HL-60/S4 (cell line): ENCODE results near the gene VPS8.

ENCODE experiments used
- in situ Hi-C: fragments of 300-500 bp; cut with MboI; formaldehyde crosslinking; loops from 2 replicates; pipeline ENCODE4 v1.14.3; 2022; ENCODE audit warnings: low sequenced_read_pairs

Gene VPS8

DNA sequence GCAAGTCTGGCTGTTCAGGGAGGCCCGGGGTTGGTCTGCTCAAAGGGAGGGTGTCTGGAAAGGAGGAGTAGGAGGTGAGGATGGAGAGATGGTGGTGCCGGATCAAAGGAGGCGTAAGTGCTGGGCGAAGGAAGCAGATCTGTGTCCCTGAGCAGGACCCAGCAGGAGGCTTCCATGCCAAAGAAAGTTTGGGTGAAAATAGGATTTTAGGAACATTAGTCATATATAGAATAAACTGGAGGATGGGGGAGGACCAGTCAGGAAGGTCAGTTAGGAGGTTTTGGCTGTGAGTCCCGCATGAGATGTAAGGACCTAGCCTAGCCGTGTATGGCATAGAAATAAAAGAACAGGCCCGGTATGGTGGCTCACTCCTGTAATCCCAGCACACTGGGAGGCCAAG is 28.6 kb upstream of the VPS8 start:
- in situ Hi-C loops = loop anchor here (25.0 kb wide), 1 partner anchor 421 kb away; the partner anchor contains the start of genes CLCN2 and POLR2H

DNA sequence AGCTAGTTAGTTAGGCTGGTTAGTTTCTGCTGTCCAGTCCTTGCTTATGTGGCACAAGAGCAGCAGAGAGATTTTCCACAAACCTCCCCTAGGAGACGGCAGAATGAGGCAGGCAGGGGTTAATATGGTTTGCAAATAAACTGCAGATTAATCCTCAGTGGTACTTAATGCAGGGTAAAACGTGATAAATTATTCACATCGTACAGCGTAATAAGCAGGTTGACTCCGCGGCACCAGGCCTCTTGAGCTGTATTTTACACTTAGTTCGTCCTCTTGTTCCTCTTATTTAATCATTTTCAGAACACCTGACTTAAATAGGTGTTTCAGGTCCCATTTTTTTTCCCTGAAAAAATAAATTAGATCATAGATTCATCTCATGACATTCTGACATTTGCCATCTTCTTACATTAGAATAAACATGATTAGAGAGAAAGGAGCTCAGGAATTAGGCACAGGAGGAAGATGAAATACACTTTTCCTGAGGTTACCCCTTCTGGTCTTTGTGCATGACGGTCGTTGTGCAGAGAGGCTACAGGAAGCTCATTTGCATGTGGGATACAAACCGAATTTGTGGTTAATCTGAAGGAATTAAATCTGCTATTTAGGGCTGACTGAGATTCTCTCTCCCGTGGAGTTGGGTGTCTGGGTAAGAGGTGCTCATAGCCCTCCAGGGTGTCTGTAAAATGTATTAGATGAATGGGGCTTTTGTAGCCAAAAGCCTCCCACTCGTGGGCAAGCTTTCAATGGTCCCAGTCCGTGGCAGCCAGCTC is 27.1 kb upstream of the VPS8 start:
- in situ Hi-C loops = loop anchor here (25.0 kb wide), 1 partner anchor 423 kb away; the partner anchor contains the start of genes CLCN2 and POLR2H

DNA sequence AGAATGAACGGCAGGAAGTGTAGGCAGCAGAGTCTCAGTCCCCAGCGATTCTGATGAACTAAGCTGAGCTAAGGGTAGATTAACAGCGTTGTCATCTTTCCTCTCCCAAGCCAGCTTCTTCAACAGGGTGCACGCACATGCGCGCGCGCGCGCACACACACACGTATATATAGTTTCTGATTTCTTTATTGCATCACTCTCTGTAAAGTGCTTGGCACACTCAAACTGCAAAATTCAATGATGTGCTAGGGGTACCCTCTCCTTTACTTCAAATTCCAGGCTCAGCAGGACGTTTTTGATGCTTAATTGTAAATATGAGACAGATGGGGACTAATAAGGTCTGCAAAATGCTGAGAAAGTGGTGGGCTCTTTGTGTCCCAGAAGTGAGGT is 26.1 kb upstream of the VPS8 start:
- in situ Hi-C loops = loop anchor here (25.0 kb wide), 1 partner anchor 424 kb away; the partner anchor contains the start of genes CLCN2 and POLR2H

DNA sequence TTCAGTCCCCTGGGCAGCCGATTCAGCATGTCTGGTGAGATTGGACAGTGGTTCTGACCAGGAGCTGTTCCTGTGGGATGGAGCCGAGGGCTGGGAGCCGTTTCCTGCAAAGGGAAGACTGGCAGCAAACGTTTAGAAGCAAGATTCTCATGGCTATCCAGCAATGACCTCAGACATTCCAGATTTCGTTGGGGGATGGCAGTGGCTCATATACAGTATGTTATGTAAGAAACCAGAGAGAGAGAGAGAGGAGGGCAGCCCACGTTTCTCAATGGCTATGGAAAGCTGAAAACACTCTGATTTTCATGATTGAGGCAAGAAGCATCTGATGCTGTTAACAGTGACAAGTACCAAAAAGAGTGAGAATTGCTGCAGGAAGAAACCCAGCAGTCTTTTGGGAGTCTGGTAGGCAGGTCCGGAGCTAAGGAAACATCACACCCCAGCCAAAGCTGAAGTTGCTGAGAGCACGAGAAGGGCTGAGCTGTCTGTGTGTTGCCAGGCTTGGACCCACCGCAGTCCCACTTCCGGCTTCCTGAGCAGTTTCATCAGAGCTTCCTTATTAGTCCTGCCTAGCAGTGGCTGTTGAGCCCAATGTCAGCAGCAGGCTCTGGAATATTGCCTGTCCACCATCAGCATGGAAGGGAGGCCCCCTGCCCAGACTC is 25.6 kb upstream of the VPS8 start:
- in situ Hi-C loops = loop anchor here (25.0 kb wide), 1 partner anchor 424 kb away; the partner anchor contains the start of genes CLCN2 and POLR2H

DNA sequence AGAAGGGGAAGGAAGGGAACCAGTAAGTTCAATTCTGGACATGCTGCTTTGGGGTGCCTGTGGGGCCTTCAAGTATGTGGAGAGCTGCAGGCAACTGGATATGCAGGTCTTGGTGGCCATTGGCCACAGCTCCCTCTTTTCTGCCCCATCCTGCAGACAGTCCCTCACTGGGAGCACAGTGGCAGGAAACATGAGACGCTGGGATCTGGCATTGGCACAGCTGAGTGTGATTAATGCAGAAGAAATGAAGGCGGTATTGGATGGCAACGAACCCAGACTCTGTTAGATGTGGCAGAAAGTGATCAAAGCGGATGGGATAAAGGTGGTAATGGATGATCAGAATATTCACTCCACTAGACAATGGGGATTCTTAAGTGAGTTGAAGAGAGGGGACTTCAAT is 23.2 kb upstream of the VPS8 start:
- in situ Hi-C loops = loop anchor here (25.0 kb wide), 1 partner anchor 426 kb away; the partner anchor contains the start of genes CLCN2 and POLR2H

DNA sequence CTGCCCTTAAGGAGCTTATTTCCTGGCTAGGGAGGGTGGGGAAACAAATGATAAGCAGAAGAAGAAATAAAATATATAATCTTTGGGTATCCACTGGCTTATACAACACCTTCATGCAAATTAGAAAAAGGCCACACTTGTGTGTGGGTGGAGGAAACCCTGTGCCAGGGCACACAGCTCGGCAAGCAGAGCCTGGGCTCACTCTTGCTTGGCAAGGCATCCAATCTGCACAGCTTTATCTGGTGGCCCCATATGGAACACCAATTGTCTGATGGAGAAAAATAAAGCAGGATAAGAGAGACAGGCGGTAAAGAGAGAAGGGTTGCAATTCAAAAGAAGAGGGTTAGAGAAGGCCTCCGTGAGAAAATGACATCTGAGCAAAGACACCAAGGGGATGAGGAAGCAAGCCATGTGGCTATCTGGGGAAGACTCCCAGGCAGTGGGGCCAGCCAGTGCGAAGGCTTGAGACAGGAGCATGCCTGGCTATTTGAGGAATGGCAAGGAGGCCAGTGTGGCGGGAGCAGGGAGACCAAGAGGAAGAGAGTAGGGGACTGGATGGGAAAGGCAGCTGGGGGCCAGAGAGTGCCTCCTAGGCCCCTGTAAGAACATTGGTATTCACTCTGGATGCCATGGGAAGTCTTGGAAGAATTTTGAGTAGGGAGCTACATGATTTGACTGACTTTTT is 22.5 kb upstream of the VPS8 start:
- in situ Hi-C loops = loop anchor here (25.0 kb wide), 1 partner anchor 427 kb away; the partner anchor contains the start of genes CLCN2 and POLR2H

DNA sequence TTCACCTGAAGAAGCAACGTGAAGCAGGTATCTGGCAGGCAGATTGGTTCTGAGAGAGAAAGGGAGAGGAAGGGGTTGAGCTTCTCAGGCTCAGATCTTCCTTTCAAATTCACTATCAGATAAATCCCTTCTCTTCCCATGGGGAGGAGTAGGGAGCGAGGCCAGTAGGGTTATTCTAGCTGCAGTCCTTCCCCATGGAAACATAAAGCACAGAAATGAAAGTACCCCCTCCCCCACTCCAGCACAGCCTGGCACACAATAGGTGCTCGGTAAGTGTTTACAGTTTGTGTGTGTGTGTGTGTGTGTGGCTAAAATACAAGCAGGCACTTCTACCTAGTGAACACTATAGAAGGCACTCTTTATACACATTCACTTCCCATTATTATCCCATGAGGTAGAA is 20.8 kb upstream of the VPS8 start:
- in situ Hi-C loops = loop anchor here (25.0 kb wide), 1 partner anchor 429 kb away; the partner anchor contains the start of genes CLCN2 and POLR2H

DNA sequence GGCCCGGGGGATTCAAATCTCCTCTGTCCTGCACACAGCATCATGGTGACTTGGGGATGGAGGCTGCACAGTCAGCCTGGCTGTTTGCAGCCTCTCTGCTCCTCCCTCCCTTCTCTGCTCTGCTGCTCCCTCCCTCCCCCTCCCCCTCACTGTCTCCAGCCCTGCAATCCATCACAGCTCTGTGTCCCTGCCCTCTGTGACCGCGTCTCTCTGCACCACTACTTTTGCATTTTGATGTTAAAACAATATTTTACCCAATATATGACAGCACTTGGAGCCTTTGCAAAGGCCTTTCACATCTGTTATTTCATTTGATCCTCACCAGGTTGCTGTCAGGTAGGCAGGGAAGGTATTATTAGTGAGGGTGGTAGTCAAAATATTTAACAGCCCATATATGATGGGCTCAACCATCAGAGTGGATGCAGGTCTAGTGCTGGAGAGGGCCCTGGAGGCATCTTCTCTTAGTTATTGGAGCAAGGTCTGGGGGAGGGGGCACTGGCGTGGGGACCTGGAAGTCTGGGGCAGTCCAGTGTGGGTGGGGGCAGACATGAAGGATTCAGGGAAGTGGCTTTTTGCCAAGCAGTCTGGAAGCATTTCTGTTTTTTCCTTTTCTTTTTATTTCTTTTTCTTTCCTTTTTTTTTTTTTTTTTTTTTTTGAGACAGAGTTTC is 16.3 kb upstream of the VPS8 start:
- in situ Hi-C loops = loop anchor here (25.0 kb wide), 1 partner anchor 433 kb away; the partner anchor contains the start of genes CLCN2 and POLR2H

DNA sequence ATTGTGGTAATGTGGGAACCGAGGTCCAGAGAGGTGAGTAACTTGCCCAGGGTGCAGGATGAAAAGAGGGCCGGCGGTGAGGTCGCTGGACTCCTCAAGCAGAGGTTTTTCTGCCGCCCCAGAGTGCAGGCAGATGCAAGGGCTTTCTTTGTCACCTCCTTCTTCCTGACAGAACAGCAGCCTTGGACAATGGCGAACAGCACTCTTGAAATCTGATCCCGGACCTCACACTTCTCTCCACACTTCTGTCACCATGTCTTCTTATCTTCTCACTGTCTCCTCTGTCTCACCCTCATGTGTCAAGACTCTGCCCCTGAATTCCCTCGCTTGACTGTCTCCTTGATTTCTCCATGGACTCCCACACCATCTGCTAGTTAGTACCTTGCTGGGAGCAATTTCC is 15.4 kb upstream of the VPS8 start:
- in situ Hi-C loops = loop anchor here (25.0 kb wide), 1 partner anchor 434 kb away; the partner anchor contains the start of genes CLCN2 and POLR2H

DNA sequence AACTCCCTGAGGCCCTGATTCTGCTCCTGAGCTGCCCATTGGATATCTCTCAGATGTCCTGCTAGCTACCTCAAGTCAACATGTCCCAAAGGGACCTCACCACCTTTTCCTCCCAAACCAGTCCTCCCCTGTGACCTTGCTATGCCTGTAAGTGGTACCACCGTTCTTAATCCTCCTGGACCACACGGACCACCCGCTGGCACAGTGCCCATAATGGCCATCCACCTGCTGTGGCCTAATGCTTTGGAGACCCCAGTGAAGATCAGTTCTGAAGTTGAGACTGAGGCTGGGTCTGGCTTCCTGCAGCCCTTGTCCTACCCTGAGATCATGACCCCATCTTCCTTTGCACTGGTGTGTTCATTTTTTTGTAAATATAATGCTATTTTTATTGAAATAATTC is 15.0 kb upstream of the VPS8 start:
- in situ Hi-C loops = loop anchor here (25.0 kb wide), 1 partner anchor 435 kb away; the partner anchor contains the start of genes CLCN2 and POLR2H

DNA sequence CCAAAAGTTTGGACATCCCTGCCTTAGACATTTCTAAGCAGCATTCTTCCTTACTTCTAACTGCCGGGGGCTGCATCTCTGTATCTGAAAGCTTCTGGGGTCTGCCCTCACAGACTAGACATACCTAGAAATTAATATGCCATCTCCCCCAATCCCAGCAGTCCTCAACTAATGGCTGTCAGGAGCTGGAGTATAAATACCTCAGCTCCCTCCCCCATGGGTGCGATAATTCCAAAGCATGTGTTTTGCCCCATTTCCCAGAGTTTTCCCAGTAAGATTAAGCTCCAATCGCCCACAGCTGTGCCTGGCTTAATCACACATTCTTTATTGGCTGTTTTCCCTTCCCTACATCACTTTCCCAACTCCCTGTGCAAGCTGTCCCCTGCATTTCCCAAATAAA is 13.8 kb upstream of the VPS8 start:
- in situ Hi-C loops = loop anchor here (25.0 kb wide), 1 partner anchor 436 kb away; the partner anchor contains the start of genes CLCN2 and POLR2H

DNA sequence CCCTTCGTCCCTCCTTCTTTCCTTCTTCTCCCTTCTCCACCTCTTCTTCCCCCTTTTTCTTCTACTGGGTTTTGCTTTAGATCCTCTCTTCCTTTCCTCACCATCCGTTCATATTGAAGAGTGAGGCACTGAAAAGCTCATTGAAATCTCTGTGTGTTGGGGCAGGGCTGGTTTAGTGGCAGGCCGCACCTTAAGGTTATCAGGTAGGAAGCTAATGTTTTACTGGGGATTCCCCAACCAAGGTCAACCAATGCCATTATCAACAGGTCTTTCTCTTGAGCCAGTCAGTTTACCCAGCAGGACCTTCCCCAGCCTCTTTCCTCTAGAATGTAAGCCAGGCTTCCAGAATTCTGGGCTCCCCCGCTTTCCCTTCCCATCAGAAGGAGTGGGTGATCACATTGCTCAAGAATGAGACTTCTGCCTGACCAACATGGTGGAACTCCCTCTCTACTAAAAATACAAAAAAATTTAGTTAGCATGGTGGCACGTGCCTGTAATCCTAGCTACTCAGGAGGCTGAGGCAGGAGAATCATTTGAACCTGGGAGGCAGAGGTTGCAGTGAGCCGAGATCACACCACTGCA is 11.5 kb upstream of the VPS8 start:
- in situ Hi-C loops = no loop called here

DNA sequence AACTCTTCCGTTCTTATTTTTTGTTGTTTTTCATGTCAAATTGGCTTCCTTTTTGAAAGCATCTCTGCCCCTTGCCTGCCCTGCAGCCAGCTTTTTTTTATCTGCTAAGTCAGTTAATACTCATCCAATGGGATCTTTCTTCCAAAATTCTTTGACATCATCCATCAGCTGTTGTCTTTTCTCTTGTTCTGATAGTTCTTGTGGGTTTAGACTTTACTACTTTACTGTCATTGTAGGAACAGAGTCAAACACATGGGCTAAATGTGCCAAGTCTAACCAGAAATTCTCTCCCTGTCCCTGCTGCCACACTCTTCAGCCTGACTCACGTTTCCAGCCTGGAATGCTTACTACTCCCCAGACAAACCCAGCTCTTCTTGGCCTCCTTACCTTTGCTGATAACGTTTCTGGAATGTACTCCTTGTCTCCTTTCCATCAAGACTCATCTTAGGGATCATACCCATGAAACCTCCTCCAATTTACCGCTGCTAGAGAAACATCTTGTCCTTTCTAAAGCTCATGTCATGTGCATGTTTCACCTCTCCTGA is 10.7 kb upstream of the VPS8 start:
- in situ Hi-C loops = no loop called here

DNA sequence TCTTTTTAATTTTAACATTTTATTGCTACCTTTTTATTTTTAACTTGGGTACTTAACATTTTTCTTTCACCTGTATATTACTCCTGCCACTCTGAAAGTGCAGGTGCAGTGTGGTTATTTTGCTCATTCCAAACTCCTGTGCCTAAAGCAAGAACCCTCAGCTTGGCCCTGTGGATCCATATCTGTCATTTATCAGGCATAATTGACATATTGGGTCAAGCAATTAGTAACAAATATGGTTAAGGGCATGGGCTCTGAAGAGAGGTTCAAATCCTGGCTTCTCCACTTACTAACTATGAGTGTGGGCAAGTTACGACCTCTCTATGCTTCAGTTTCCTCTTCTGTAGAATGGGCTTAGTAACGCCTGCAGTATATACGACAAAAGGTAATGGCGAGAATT is 9.8 kb upstream of the VPS8 start:
- in situ Hi-C loops = no loop called here

DNA sequence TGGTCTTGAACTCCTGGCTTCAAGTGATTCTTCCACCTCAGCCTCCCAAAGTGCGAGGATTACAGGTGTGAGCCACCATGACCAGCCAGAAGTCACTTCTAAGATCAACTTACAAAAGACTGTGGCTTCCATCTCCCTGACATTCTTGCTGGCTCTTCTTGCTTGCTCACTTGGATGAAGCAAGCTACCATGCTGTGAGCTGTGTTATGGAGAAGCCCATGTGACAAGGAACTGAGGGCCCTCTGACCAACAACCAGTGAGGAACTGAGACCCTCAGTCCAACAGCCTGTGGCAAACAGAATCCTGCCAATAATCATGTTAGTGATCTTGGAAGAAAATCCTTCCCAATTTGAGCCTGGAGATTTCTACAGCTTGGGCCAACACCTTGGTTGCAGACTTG is 7.2 kb upstream of the VPS8 start:
- in situ Hi-C loops = no loop called here

DNA sequence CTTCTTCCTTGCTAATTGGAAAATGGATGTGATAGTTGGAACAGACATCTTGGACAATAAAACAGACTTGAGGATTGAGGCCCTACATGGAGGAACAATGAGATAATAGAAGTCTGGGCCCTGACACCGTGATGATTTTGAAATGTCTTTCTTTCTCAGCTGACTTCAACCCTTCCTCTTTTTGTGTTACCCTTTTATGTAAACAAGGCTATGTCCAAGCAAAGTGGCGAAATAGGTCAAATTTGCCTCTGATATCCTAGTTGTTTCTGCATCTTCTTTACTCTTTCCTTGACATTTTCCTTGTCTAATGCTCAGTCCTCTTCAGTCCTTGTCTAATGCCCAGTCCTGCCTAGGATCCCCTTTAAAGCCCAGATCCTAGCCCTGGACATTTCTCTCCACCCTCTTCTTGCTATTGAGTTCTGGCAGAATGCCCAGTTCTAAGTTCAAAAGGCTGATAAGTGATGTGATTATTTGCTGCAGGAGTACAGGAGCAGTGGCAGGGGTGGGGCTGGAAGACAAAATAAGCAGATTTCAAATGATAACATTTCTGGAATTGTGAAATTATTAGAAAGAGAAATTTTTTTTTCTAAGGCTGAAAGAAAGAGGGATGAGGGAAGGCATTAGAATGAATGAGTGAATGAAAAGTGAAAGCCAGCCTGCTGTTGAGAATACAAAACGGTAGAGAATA is 6.5 kb upstream of the VPS8 start:
- in situ Hi-C loops = no loop called here

DNA sequence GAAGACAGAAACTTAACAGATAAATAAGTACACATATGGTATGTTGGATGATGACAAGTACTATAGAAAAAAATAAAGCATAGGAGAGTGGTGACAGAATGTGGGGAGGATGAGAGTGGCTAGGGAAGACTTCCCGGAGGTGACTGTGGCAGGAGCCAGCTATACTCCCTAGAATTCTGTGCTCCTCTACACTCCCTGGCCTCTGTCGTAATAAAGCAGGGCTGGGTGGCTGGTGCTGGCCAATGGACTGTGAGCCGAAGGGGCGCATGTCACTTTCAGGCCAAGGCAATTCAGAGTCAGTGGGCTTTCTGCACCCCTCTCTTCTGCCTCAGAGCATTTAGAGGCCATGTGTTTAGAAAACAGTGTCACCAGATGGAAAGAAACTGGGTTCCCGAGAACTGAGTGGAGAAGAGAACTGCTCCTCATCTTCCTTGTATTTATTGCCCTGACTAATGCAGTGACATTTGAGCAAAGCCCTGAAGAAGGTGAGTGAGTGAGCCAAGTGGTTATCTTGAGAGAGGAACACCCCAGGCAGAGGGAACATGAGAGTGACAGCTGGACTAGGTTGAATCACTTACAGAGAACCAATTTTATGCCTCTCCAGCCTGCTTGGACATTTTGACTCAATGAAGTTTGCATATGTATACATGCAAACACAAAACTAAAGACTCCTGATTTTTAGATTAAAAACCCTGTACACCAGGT is 5.2 kb upstream of the VPS8 start:
- in situ Hi-C loops = no loop called here

DNA sequence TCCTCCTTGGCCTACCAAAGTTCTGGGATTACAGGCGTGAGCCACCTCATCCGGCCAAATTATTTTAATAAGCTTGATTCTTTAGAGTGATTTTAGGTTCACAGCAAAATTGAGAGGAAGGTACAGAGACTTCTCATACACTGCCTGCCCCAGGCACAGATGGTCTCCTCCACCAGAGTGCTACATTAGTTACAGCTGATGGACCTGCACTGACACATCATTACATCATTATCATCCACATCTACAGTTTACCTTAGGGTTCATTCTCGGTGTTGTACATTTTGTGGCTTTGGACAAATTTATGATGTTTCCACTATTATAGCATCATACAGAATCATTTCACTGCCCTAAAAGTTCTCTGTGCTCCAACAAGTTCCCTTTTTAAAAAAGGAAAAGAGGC is 4.4 kb upstream of the VPS8 start:
- in situ Hi-C loops = no loop called here

DNA sequence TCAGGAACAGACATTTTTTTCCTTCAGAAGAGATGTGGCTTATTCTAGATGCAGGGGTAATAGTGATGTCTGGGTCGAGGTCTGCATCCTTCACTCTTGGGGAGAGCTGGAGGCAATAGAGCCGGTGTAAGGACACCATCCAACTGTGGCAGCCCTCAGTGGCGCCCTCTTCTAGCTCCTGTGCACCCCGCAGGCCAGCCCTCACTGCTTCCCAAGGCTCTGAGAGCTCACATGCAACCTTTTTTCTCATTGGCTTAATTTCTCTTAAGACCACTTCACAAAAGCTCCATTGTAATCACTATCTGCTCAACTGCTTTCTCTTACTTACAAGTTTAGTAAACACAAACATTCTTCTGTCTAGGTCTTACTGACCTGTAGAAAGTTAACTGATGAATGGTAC is 3.9 kb upstream of the VPS8 start:
- in situ Hi-C loops = no loop called here
